ENCODE measurements around the gene CMKLR1. TPM values are rescaled to one million over a fixed set of nuclear protein-coding genes. Genes with fewer than 3 reads are reported as not detected.

CMKLR1 gene
- total and polyA plus RNA-seq, 2 experiments from 2014 or later: 0.06 TPM; not detected in 1

DNA sequence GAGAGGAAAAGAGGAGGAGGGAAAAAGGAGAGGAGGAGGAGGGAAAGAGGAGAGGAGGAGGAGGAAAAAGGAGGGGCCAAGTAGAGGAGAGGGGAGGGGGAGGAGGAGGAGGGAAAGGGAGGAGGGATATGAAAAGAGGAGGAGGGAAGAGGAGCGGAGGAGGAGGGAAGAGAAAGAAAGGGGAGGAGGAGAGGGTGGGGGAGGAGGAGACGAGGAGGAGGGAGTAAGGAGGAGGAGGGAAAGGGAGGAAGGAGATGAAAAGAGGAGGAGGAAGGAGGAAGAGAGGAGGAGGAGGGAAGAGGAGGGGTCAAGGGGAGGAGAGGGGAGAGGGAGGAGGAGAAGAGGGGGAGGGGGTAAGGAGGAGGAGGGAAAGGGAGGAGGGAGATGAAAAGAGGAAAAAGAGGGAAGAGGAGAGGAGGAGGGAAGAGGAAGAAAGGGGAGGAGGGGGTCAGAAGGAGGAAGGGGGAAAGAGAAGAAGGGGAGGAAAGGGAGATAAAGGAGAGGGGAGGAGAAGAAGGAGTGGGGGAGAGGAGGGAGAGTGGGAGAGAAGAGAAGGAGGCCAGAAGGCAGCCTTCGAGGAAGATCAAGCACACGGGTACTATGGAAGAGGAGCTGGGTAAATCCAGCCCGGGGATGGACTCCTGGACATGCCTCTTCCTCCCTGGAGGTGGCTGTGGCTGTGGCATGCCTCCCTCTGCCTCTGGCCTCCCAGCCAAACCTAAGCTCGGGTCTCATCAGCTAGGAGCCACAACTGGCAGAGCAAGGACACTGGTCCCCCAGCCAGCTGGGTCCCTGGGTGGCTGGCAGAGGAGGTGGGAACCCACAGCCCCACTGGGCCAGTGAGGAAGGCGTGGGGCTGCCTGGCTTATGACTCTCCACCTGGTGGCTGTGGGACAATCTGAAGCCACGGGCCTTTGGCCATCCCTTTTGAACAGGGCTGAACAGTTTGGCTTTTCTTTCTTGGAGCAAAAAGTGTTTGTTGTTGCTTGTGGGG, 3.0 kb upstream of the CMKLR1 start:
- Histone ChIP-seq H3K27me3 (no peaks in the 10 kb centered on the region), H3K9me3 (ENCODE audit: low read depth) (no peaks in the 10 kb centered on the region), H3K4me3 (no peak overlapping the region), H3K4me1 (ENCODE audit: low read depth) (no peaks in the 10 kb centered on the region), H3K36me3 (no peaks in the 10 kb centered on the region), H3K27ac (no peak overlapping the region)
- TF ChIP-seq, protein P1, sequence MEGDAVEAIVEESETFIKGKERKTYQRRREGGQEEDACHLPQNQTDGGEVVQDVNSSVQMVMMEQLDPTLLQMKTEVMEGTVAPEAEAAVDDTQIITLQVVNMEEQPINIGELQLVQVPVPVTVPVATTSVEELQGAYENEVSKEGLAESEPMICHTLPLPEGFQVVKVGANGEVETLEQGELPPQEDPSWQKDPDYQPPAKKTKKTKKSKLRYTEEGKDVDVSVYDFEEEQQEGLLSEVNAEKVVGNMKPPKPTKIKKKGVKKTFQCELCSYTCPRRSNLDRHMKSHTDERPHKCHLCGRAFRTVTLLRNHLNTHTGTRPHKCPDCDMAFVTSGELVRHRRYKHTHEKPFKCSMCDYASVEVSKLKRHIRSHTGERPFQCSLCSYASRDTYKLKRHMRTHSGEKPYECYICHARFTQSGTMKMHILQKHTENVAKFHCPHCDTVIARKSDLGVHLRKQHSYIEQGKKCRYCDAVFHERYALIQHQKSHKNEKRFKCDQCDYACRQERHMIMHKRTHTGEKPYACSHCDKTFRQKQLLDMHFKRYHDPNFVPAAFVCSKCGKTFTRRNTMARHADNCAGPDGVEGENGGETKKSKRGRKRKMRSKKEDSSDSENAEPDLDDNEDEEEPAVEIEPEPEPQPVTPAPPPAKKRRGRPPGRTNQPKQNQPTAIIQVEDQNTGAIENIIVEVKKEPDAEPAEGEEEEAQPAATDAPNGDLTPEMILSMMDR (IDR thresholded peaks at IDR 0.05; ENCODE audit: low read depth, low read length): no peak
- DNase-seq (ENCODE audit: low read depth in 1 of 2, low spot score in 1 of 2): no peak

DNA sequence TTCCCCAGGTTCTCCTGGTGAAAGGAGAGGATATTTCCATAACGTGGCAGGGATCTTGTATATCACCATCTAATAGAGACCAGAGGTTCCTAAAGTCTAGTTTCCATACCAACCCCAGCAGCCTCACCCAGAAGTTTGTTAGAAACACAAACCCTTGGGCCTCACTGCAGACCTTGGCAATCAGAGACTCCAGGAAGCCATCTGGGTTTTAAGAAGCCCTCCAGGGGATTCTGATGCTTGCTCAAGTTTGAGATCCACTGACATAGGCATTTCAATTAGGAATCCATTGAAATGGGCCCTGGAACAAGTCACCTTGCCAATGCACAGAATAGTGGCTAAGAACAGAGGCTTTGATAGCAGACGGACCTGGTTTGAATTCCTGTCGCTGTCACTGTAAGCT, 2.2 kb upstream of the CMKLR1 start:
- Histone ChIP-seq H3K27ac (no peak overlapping the region), H3K27me3 (no peaks in the 10 kb centered on the region), H3K36me3 (no peaks in the 10 kb centered on the region), H3K9me3 (ENCODE audit: low read depth) (no peaks in the 10 kb centered on the region), H3K4me3 (no peak overlapping the region), H3K4me1 (ENCODE audit: low read depth) (no peaks in the 10 kb centered on the region)
- no peak for DNase-seq (ENCODE audit: low read depth in 1 of 2, low spot score in 1 of 2)
- TF ChIP-seq, protein P1 (IDR thresholded peaks at IDR 0.05; ENCODE audit: low read depth, low read length): no peak

DNA sequence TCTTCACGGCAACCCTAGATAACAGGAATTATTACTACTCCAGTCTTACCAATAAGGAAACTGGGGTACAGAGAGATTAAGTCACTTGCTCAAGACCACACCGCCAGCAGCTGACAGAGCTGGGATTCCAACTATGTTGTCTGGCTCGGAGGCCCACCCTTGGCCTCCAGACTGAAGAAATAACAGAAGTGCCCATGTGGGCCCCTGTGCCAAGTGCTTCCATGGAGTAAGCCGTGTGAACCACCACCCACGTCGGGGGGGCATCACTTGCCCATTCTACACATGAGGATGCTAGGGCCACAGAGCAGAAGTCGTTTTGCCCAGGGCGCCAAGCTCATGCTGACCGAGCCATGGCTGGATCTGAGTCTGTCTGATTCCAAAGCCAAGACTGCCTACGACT, 926 bp upstream of the CMKLR1 start:
- no peaks in the 10 kb centered on the region for H3K27me3 ChIP-seq
- TF ChIP-seq, protein P1 (IDR thresholded peaks at IDR 0.05; ENCODE audit: low read depth, low read length): no peak
- H3K27ac ChIP-seq: no peak overlapping the region
- H3K4me3 ChIP-seq: no peak overlapping the region
- no peaks in the 10 kb centered on the region for H3K9me3 ChIP-seq (ENCODE audit: low read depth)
- no peaks in the 10 kb centered on the region for H3K36me3 ChIP-seq
- H3K4me1 ChIP-seq (ENCODE audit: low read depth): no peaks in the 10 kb centered on the region
- no peak for DNase-seq (ENCODE audit: low read depth in 1 of 2, low spot score in 1 of 2)

DNA sequence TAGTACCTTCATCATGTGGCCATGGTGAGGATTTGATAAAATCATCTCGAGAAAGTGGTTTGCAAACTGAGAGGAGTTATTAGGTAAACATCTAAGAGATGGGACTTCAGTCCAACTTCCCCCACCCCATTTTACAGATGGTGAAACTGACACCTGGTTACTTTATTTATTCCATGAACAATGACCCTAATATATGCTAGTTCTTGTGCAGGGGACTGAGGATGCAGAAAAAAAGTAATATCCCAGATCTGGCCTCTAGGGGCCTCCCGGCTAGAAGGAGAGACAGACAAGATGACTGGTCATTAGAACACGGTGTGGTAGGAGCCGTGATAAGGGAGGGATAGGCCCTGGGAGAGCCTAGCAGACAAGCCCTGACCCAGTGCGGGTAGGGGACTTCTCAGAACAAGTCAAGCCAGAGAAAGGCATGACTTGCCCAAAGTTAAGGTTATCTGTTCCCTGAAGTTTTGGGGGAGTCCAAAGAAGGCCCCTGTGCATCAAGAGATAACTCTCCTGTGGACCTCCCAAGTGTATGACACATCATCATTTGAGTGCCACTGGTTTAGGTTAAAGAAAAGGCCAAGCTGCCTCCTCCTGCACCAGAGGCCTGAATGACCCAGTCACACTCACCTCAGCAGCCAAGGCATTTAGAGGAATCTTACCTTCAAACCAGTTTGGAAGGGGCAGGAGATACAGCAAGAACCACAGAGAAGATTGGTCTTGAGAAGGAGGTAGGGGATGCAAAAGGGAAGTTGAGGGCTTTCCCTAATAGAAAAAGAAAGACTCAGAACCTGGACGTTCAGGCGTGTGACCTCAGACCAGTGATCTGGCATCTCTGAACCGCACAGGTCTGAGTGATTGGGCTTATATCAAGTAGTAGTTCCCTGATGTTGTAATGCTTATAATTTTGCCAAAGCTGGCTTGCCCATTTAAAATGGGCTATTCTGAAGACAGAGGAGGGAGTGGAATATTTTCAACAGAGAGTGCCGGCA, 1.6 kb downstream of the CMKLR1 start:
- DNase-seq (ENCODE audit: low read depth in 1 of 2, low spot score in 1 of 2): peak; percentile 20 to 42
- Histone ChIP-seq H3K9me3 (ENCODE audit: low read depth) (no peaks in the 10 kb centered on the region), H3K4me3 (no peak overlapping the region), H3K27ac (no peak overlapping the region), H3K4me1 (ENCODE audit: low read depth) (peaks cover 6% of the 10 kb centered on the region), H3K36me3 (no peaks in the 10 kb centered on the region), H3K27me3 (no peaks in the 10 kb centered on the region)
- TF ChIP-seq, protein P1 (IDR thresholded peaks at IDR 0.05; ENCODE audit: low read depth, low read length): peak; percentile 62

DNA sequence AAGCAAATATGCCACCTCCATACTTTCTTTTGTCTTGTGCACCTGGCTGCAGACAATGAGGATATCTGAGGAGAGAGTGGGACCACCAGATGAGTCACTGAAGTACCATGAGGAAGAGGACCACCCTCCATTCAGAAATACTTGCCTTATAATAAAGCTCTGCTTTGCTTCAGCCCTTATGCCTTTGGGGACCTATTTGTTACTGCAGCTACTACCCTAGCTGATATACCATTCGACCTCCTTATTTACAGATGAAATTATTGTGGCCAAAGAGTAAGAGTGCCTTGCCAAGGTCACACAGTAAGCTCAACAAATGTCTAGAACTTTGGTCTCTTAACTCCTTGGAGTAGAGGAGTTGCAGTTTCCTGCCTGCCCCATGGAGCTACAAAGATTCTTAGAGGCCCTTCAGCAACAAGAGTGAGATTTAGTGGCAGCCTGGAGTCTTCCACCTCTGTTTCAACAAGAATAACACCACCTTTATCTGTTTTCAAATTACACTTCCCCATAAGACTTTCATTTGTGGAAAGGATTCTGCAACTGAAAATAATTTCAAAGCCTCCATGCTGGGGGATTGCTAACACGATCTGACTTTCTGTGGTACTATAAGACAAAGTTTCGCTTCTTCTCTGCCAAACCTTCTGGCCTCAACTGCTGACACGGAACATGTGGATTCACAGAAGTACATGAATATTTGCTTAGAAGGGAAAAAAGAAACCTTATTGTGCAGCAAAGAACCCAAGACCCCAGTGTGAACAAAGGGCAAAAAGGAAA, 3.6 kb downstream of the CMKLR1 start:
- TF ChIP-seq, protein P1 (IDR thresholded peaks at IDR 0.05; ENCODE audit: low read depth, low read length): no peak
- no peak overlapping the region for H3K4me3 ChIP-seq
- H3K27ac ChIP-seq: no peak overlapping the region
- DNase-seq (ENCODE audit: low read depth in 1 of 2, low spot score in 1 of 2): no peak
- H3K27me3 ChIP-seq: no peaks in the 10 kb centered on the region
- peaks cover 6% of the 10 kb centered on the region for H3K4me1 ChIP-seq (ENCODE audit: low read depth)
- no peaks in the 10 kb centered on the region for H3K36me3 ChIP-seq
- H3K9me3 ChIP-seq (ENCODE audit: low read depth): no peaks in the 10 kb centered on the region
